Hematopoietic multipotent progenitor cell treated with erythropoietin and hydrocortisone succinate and interleukin-3 and kit ligand, for 6 days (in vitro differentiated cells): ENCODE data around the gene HYCC1.
"Not testable (repeated sequence)": the region's sequence is repeated elsewhere in the genome, so short reads cannot be mapped to it uniquely, and the experiment has no call there.

Experiments
- DNase-seq: peaks from one replicate; pipeline ENCODE4 v3.0.0-alpha.2; 2015

HYCC1 gene

DNA sequence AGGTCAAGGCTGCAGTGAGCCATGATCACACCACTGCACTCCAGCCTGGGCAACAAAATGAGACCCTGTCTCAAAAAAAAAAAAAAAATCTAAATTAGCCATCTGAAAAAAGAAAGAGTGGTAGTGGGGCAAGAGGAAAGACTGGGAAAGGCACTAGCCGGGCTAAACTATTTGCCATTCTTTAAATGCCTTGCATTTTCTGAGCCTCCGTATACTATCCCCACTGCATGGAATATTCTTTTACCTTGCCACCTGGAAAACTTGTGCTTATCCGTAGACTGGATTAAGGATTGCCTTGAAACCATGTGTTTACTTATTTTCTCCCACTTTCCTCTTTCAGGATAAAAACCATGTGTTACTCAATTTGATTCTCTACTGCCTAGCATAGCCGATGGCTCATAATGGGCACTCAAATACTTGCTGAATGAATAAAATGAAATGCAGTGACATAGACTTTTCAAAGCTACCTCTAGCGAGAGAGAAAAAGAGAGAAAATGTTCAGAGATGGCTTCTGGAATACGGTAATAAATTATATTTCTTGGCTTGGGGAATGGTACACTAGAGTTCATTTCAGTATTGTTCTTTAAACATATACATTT, 30.6 kb downstream of the HYCC1 start:
- DNase-seq: no peak

DNA sequence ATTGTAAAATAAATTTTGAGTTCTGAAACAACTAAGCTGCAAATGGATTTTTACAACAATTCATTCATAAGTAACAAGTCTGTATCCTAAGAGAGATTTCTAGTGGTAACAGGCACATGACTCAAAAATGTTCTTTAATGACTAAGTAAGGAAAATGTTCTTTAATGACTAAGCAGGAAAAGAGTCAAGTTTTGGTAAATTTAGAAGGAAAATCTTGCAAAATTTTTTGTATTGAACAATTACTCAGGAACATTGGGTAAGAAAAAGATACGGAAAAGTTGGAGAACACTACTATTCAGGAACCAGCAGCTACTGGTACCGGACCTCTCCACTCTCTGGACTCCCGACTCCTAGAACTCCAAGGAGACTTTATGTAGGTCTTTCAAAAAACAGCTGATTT, 33.5 kb downstream of the HYCC1 start:
- no peak for DNase-seq

DNA sequence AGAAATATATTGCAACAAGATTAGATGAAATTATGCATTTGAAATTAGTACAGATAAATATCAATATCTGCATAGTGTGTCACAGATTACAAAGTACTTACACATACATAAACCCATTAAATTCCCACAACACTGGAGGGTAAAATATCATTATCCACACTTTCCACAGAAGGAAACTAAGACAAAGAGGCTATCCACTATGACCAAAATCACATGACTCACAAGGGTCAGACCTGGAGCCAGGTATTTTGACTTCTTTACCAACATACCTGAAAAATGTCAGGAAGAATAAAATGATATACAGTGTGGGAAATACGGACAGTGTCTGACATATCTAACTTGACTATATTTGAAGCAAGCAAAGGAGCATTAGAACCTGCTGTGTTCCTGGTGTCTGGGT, 34.1 kb downstream of the HYCC1 start:
- no peak for DNase-seq

DNA sequence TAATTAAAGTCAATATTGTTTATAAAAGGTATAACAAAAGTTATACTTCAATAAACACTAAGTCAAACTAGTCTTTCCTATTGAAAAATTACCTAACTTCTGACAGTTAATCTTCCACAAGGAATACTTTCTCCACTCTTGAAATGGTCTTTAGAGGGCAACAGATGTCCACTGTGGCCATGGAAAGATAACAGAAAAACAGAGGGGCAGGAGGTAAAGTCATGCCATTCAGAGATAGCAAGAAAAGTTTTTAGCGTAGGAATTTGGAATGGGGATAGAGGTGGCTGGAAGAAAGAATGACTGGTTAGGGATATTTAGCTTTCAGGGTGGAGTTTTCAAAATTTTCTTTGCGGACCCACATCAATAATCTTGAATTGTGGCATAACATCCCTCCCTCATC, 34.7 kb downstream of the HYCC1 start:
- DNase-seq: no peak

DNA sequence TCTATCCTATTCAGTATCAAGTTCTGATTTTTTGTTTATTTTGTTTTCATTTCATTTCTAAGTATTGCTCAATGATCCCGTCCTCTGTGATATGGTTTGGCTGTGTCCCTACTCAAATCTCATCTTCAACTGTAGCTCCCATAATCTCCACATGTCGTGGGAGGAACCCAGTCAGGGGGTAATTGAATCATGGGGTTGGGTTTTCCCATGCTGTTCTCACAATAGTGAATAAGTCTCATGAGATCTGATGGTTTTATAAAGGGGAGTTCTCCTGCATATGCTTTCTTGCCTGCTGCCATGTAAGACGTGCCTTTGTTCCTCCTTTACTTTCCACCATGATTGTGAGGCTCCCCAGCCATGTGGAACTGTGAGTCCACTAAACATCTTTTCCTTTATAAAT, 39.3 kb downstream of the HYCC1 start:
- DNase-seq: not testable (repeated sequence)

DNA sequence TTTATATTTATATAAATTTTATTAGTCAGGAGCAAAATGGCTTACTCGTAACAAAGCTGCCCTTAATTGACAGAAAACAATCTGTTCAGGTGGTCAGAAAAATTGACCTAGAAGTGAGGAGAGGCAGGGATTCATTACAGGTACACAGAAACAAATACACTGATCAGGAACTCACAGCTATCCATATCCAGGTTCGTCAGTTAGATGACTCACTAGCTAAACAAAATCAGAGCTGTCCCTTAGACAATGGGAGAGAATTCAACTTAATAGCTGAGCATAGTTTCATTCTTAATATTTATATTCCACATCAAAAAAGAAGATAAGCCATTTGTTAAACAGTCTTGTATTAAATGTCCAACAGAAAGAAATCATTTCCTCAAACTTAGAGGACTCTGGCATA, 41.7 kb downstream of the HYCC1 start:
- DNase-seq: no peak

DNA sequence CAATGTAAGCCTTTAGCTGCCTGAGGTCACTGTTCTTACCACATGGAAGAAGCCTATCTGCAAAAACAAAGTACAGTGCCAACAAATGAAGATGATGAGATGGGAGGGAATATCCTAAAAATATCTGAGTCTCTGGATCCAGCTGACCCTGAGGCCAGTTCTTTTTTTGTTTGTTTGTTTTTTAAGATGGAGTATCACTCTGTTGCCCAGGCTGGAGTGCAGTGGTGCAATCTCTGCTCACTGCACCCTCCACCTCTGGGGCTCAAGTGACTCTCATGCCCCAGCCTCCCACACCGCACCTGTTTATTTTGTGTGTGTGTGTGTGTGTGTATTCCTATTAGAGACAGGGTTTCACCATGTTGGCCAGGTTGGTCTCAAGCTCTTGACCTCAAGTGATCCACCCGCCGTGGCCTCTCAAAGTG, 44.9 kb downstream of the HYCC1 start:
- DNase-seq: no peak
